Endodermal cell (in vitro differentiated cells): ENCODE data around the gene ADCY4. TPM values are rescaled to one million over a fixed set of nuclear protein-coding genes. Genes with fewer than 3 reads are reported as not detected.

Experiments
- DNase-seq: peaks from one replicate; pipeline ENCODE4 v3.0.0-alpha.2; 2017
- H3K27ac ChIP-seq: 2 replicates; pipeline ENCODE4 v1.5.1; 2013; ENCODE audit warnings: mild to moderate bottlenecking, low read depth, low read length, moderate library complexity
- H3K27me3 ChIP-seq: 2 replicates; pipeline ENCODE4 v1.6.1; 2013; ENCODE audit warnings: mild to moderate bottlenecking, low read length, moderate library complexity; ENCODE audit not compliant: insufficient read depth, control insufficient read depth, poor library complexity, severe bottlenecking
- H3K36me3 ChIP-seq: 2 replicates; pipeline ENCODE4 v1.7.0; 2013; ENCODE audit warnings: mild to moderate bottlenecking, low read length, moderate library complexity; ENCODE audit not compliant: control insufficient read depth, insufficient read depth
- H3K4me1 ChIP-seq: one replicate; pipeline ENCODE4 v1.7.0; 2013; ENCODE audit warnings: low read length; ENCODE audit not compliant: control insufficient read depth, insufficient read depth
- H3K4me3 ChIP-seq: 2 replicates; pipeline ENCODE4 v1.5.1; 2013; ENCODE audit warnings: mild to moderate bottlenecking, low read length, moderate library complexity
- H3K9ac ChIP-seq: 2 replicates; pipeline ENCODE4 v1.6.1; 2013; ENCODE audit warnings: mild to moderate bottlenecking, low read length, moderate library complexity; ENCODE audit not compliant: poor library complexity, severe bottlenecking; ENCODE audit errors: extremely low read depth
- H3K9me3 ChIP-seq: 2 replicates; pipeline ENCODE4 v1.6.1; 2013; ENCODE audit warnings: mild to moderate bottlenecking, low read length, moderate library complexity; ENCODE audit not compliant: control insufficient read depth
- H3K27ac Mint-ChIP-seq: 2 replicates; pipeline ENCODE4 v1.8.0; 2020; ENCODE audit warnings: mixed read lengths
- H3K27me3 Mint-ChIP-seq: 2 replicates; pipeline ENCODE4 v1.8.0; 2021; ENCODE audit warnings: mild to moderate bottlenecking, mixed read lengths; ENCODE audit not compliant: insufficient read depth
- H3K36me3 Mint-ChIP-seq: 2 replicates; pipeline ENCODE4 v1.8.0; 2020; ENCODE audit warnings: low read depth, mixed read lengths
- H3K4me1 Mint-ChIP-seq: 2 replicates; pipeline ENCODE4 v1.8.0; 2020; ENCODE audit warnings: mixed read lengths
- H3K4me3 Mint-ChIP-seq: 2 replicates; pipeline ENCODE4 v1.8.0; 2020; ENCODE audit warnings: mild to moderate bottlenecking, moderate library complexity, mixed read lengths
- H3K9me3 Mint-ChIP-seq: 2 replicates; pipeline ENCODE4 v1.8.0; 2020; ENCODE audit warnings: mild to moderate bottlenecking, mixed read lengths
- CTCF ChIP-seq: fragments of 200-600 bp; sonication (generic); conservative IDR thresholded peaks from 2 replicates; pipeline ENCODE4 v1.5.0; 2021; ENCODE audit warnings: antibody characterized with exemption, mild to moderate bottlenecking
- WGBS, 2 experiments: methylation state at CpG; one replicate each; pipeline versions ENCODE4 v1.1.5 to v1.1.7; 2013; ENCODE audit warnings: missing lambda C conversion rate in 2 of 2, mixed read lengths in 1 of 2; ENCODE audit not compliant: insufficient coverage in 1 of 2, insufficient read length in 1 of 2; 5-methylcytosine and 5-hydroxymethylcytosine counted together
- total RNA-seq, 2 donors: library from RNA; stranded (reverse); fragmentation: NEBNext Ultra II Directional in 1 of 2; extraction: Animal tissue kit (Norgen Biotek cat#: 25700) in 1 of 2; gene quantifications; 2 replicates in 1 of 2; 3 replicates in 1 of 2; pipeline ENCODE4 v1.2.1, GENCODE V29; 2021

ADCY4 gene
- total RNA-seq, 2 donors from 2014 or later, result not detected

- TF ChIP-seq CTCF, result no peak
- Histone ChIP-seq H3K4me3 (no peak overlapping the region), H3K36me3 (no peaks in the 10 kb centered on the region), H3K9me3 (no peaks in the 10 kb centered on the region), H3K27me3 (peaks cover 33% of the 10 kb centered on the region), H3K9ac (no peak overlapping the region), H3K4me1 (no peaks in the 10 kb centered on the region), H3K27ac (no peak overlapping the region)
- Mint-ChIP-seq H3K27me3 (peaks cover 78% of the 10 kb centered on the region), H3K4me3 (no peak overlapping the region), H3K9me3 (no peaks in the 10 kb centered on the region), H3K27ac (no peak overlapping the region), H3K36me3 (no peaks in the 10 kb centered on the region), H3K4me1 (peaks cover 4% of the 10 kb centered on the region)
- no peak for DNase-seq
- WGBS, 2 experiments, result 91 to 100% methylated on average over 2 of the region's 2 CpGs
These were observed 7.6 kb downstream of the ADCY4 start for GRCh38 chr14:24327303-24327702.

GRCh38 chr14:24325963-24326362, 8.9 kb downstream of the ADCY4 start:
- H3K36me3 Mint-ChIP-seq, result no peaks in the 10 kb centered on the region
- H3K27ac Mint-ChIP-seq, result no peak overlapping the region
- 81 to 91% methylated on average over 6 to 9 of the region's 9 CpGs for WGBS, 2 experiments
- peaks cover 20% of the 10 kb centered on the region for H3K27me3 ChIP-seq
- no peaks in the 10 kb centered on the region for H3K9me3 ChIP-seq
- H3K4me1 Mint-ChIP-seq, result peaks cover 2% of the 10 kb centered on the region
- H3K27me3 Mint-ChIP-seq, result peaks cover 71% of the 10 kb centered on the region
- DNase-seq, result no peak
- H3K9ac ChIP-seq, result no peak overlapping the region
- no peaks in the 10 kb centered on the region for H3K9me3 Mint-ChIP-seq
- TF ChIP-seq CTCF, result no peak
- H3K4me1 ChIP-seq, result no peaks in the 10 kb centered on the region
- no peak overlapping the region for H3K27ac ChIP-seq
- no peak overlapping the region for H3K4me3 ChIP-seq
- H3K4me3 Mint-ChIP-seq, result no peak overlapping the region
- no peaks in the 10 kb centered on the region for H3K36me3 ChIP-seq

GRCh38 chr14:24325041-24325530, 9.8 kb downstream of the ADCY4 start:
- no peak for DNase-seq
- TF ChIP-seq CTCF, result no peak
- no peak overlapping the region for H3K4me3 Mint-ChIP-seq
- no peaks in the 10 kb centered on the region for H3K36me3 Mint-ChIP-seq
- Histone ChIP-seq H3K4me3 (no peak overlapping the region), H3K36me3 (no peaks in the 10 kb centered on the region), H3K27me3 (peaks cover 13% of the 10 kb centered on the region), H3K9ac (no peak overlapping the region), H3K9me3 (no peaks in the 10 kb centered on the region), H3K27ac (no peak overlapping the region), H3K4me1 (no peaks in the 10 kb centered on the region)
- H3K27me3 Mint-ChIP-seq, result peaks cover 66% of the 10 kb centered on the region
- WGBS, 2 experiments, result 90 to 92% methylated on average over 2 to 5 of the region's 5 CpGs
- peaks cover 2% of the 10 kb centered on the region for H3K4me1 Mint-ChIP-seq
- no peaks in the 10 kb centered on the region for H3K9me3 Mint-ChIP-seq
- H3K27ac Mint-ChIP-seq, result no peak overlapping the region
